Activated CD4-positive, alpha-beta T cell treated with anti-CD3 and anti-CD28 coated beads, Interleukin-2, amount 10 ng/mL, durations not matched to agents 24 days and 14 days (primary cell): ENCODE data around the gene BSCL2. TPM values are rescaled to one million over a fixed set of nuclear protein-coding genes. Genes with fewer than 3 reads are reported as not detected.
"Not testable (repeated sequence)": the region's sequence is repeated elsewhere in the genome, so short reads cannot be mapped to it uniquely, and the experiment has no call there.

Source experiments
- DNase-seq: peaks from one replicate; pipeline ENCODE4 v3.0.0; 2022
- H3K27ac Mint-ChIP-seq: one replicate; pipeline ENCODE4 v1.8.0; 2022; ENCODE audit warnings: mild to moderate bottlenecking, mixed read lengths
- H3K27me3 Mint-ChIP-seq: one replicate; pipeline ENCODE4 v1.8.0; 2022; ENCODE audit warnings: mixed read lengths
- H3K36me3 Mint-ChIP-seq: one replicate; pipeline ENCODE4 v1.8.0; 2022; ENCODE audit warnings: low read depth, mild to moderate bottlenecking, mixed read lengths
- H3K4me1 Mint-ChIP-seq: one replicate; pipeline ENCODE4 v1.8.0; 2021; ENCODE audit warnings: mixed read lengths
- H3K4me3 Mint-ChIP-seq: one replicate; pipeline ENCODE4 v1.8.0; 2022; ENCODE audit warnings: mild to moderate bottlenecking, moderate library complexity, mixed read lengths
- H3K9me3 Mint-ChIP-seq: one replicate; pipeline ENCODE4 v1.8.0; 2021; ENCODE audit warnings: mixed read lengths
- intact Hi-C: fragments of 100-400 bp; cut with micrococcal nuclease; formaldehyde crosslinking; loops from one replicate; pipeline ENCODE4 v1.15.1; 2023
- total RNA-seq: library from RNA; stranded (reverse); gene quantifications from 2 replicates; pipeline ENCODE4 v1.2.3, GENCODE V29; 2022

BSCL2 gene
- 29.6 and 32.4 TPM in 2 replicates for total RNA-seq

DNA sequence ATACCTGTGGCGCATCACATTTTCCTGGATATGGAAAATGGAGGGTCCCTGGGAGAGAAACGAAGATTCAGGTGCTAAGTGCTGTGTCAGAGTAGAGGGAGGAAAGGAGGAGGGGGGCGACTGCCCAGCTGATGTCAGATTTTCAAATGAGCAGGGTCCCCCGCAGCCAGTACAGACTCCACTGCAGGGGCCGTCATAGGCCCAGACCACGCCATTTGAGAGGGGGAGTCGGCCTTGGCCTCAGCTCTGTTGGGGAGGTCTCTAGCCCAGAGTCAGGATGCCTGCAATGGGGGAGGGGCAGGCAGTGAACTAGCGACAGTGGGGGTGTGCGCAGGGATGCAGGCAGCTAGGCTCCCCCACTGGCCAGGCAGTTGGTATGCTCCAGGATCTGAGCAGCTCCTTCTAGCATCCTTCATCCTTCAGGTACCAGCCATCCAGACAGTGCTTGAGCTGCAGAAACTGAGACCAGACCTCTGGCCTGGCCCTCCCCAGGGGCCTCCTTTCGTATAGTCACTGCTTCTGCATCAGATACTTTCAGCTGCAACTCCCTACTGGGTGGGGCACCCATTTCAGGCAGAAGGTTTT lies at the start of gene BSCL2, which contains the start of gene GNG3:
Gene BSCL2 (minus strand): TSS at position 148 of the 585 bp plus-strand sequence. CDS start 229 bp downstream, outside the sequence.
Gene GNG3 (plus strand): TSS at position 400 of the 585 bp plus-strand sequence. CDS start 620 bp downstream, outside the sequence.
- intact Hi-C loops, result loop anchor here (5.0 kb wide), 2 partner anchors 65 to 95 kb away; partner anchors contain the start of genes EML3, ROM1 and TAF6L
- Mint-ChIP-seq H3K4me3 (peak within 1 kb of the TSS; percentile 96), H3K4me1 (peaks cover 36% of the 10 kb centered on the region), H3K27me3 (no peaks in the 10 kb centered on the region), H3K9me3 (no peaks in the 10 kb centered on the region), H3K27ac (peak within 1 kb of the TSS; percentile 95), H3K36me3 (peaks cover 37% of the 10 kb centered on the region)
- DNase-seq, result peak; percentile 66

DNA sequence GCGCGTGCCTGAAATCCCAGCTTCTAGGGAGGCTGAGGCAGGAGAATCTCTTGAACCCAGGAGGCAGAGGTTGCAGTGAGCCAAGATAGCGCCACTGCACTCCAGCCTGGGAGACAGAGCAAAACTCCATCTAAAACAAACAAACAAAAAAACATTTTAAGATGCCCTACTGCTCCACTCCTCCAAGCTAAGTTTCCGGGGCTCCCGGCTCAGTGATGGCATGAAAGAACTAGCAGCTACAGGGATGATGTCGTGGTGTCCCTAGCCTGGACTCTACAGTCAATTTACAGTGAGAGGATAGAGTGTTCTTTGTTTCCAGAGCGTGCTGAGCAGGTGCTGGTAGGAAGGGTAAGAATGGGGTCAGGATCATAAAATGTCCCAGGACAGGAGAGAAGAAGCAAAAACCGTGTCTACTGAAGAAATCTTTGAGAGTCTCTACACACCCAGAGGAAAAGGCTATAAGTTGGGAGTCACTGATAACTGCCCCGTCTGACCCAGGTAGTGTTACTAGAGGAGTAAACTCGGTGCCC lies 47.9 kb upstream of the BSCL2 start:
- Mint-ChIP-seq H3K9me3 (no peaks in the 10 kb centered on the region), H3K4me1 (peaks cover 13% of the 10 kb centered on the region), H3K27me3 (no peaks in the 10 kb centered on the region), H3K4me3 (peak overlapping the region; percentile 98), H3K36me3 (peaks cover 5% of the 10 kb centered on the region), H3K27ac (no peak overlapping the region)
- DNase-seq, result no peak
- intact Hi-C loops, result no loop called here

DNA sequence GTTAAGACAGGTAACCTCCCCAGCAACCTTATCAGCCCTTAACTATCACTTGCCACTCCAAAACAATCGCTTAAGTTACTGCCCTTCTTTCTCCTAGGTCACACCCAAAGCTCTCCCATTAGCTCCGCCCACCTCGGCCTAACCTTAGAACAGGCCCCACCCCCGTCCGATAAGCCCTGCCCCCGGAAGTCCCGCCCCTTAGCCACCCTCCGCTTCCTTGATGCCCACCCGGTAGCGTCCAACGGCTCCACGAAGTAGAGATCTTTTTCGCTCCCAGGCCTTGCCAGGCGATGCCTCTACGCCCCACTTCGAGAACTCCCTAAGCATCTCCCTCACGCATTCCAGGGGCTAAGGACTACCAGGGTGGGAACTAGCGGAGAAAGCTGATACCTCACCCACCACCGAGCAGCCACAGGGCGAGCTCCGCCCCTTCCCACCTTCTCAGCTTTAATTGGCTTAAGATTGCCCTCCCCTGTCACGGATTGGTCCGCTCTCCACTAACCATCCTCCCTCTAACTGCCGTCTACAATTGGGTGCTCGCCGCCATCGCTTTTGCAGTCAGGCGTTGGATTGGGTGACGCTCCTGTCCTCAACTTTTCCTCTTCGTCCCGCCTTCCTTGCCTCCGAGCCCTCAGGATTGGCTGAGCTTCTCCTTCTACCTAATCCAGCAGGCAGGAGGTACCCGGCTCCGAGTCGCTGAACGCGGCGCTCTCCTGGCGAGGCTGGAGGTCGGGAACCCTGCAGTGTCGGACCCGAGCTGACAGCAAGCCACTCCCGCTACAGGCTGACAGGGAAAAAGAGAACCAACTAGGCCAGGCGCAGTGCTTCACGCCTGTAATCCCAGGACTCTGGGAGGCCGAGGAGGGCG lies 46.7 kb upstream of the BSCL2 start, which contains the start of gene ZBTB3:
Gene ZBTB3 (minus strand): TSS at position 425 of the 868 bp plus-strand sequence. CDS start 496 bp downstream, outside the sequence.
- Mint-ChIP-seq H3K9me3 (no peaks in the 10 kb centered on the region), H3K4me1 (peaks cover 16% of the 10 kb centered on the region), H3K27me3 (no peaks in the 10 kb centered on the region), H3K27ac (peak within 1 kb of the TSS; percentile 97), H3K36me3 (peaks cover 6% of the 10 kb centered on the region), H3K4me3 (peak within 1 kb of the TSS; percentile 98)
- peak; percentile 98 for DNase-seq
- intact Hi-C loops, result loop anchor here (1.0 kb wide), 4 partner anchors 7 to 33 kb away; partner anchors contain the start of genes HNRNPUL2, POLR2G, TAF6L and TMEM179B

DNA sequence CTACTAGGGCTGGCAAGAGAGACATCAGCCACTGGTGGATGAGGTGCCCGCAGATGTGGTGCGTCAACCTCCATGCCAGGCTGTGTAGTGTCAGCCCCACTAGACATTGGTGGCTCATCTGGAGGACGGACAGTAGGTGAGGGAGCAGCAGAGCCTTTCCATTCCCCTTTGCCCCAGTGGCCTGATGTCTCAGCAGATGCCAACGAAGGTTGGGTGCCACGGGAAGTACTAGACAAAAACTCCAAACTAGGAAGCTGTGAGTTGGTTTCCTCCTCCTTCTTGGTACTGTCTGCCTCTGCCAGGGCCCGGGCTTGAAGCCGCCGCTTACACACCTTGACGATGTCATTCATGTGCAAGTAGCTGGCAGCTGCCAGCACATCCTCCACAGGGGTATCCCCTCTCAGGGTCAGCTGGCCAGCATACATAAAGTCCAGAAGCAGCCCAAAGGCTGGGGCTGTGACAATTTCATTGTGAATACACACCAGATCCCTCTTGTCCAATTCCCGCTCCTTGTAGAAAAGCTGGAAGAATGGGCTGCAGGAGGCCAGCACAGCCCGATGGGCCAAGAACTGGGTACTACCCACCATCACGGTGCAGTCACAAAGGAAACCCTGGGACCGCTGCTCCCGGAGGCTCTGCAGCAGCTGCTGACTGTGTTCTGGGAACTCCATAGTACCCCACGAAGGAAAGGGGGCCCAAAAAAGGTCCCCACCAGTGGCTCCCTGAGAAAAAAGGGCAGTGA lies 45.9 kb upstream of the BSCL2 start:
- intact Hi-C loops, result loop anchor here (1.0 kb wide), 3 partner anchors 8 to 34 kb away; partner anchors contain the start of genes HNRNPUL2, POLR2G and TMEM179B
- peak overlapping the region; percentile 98 for H3K4me3 Mint-ChIP-seq
- H3K9me3 Mint-ChIP-seq, result no peaks in the 10 kb centered on the region
- peaks cover 6% of the 10 kb centered on the region for H3K36me3 Mint-ChIP-seq
- H3K4me1 Mint-ChIP-seq, result peaks cover 18% of the 10 kb centered on the region
- no peaks in the 10 kb centered on the region for H3K27me3 Mint-ChIP-seq
- peak overlapping the region; percentile 97 for H3K27ac Mint-ChIP-seq
- peak; percentile 66 for DNase-seq

DNA sequence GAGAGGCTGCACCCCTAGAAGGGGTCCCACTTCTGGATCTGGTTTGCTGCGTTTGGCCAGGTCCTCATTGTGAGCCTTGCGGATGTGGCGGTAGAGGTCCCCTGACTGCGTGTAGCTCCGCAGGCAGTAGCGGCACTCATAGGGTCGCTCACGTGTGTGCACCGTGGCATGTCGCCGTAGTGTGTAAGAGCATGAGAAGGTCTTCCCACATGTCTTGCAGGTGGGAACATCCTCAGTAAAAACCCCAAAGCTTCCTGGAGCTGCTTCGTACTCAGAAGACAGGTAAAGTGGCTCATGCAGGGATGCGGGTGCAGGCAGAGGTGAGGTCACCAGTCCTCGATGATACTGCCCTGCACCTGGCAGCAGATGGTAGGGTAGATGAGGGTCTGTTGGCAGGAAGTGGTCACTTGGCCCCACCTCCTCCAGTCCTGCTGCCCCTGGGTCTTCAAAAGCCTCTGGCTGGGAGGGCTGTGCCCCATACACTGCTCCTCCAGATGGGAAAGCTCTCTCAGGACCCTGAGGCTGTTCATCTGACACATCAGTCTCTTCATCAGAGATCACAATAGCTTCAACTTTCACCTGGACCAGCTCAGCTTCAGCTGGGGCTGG lies 45.1 kb upstream of the BSCL2 start:
- Mint-ChIP-seq H3K27ac (no peak overlapping the region), H3K4me1 (peaks cover 18% of the 10 kb centered on the region), H3K36me3 (peaks cover 9% of the 10 kb centered on the region), H3K27me3 (no peaks in the 10 kb centered on the region), H3K9me3 (no peaks in the 10 kb centered on the region), H3K4me3 (peak overlapping the region; percentile 98)
- intact Hi-C loops, result no loop called here
- DNase-seq, result no peak

DNA sequence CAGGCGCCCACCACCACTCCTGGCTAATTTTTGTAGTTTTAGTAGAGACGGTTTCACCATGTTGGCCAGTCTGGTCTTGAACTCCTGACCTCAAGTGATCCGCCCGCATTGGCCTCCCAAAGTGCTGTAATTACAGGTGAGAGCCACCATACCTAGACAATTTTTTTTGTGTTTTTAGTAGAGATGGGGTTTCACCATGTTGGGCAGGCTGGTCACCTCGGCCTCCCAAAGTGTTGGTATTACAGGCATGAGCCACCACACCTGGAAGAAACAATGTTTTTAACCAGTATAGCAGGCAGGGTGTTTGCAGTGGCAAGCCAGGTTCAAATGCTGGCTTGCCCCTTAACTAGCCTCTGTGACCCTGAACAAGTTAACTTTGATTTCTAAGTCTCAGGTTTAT lies 42.7 kb upstream of the BSCL2 start:
- DNase-seq, H3K27ac Mint-ChIP-seq, H3K27me3 Mint-ChIP-seq, H3K4me3 Mint-ChIP-seq, H3K9me3 Mint-ChIP-seq, H3K36me3 Mint-ChIP-seq, intact Hi-C loops: not testable (repeated sequence)
- H3K4me1 Mint-ChIP-seq, result peaks cover 17% of the 10 kb centered on the region

DNA sequence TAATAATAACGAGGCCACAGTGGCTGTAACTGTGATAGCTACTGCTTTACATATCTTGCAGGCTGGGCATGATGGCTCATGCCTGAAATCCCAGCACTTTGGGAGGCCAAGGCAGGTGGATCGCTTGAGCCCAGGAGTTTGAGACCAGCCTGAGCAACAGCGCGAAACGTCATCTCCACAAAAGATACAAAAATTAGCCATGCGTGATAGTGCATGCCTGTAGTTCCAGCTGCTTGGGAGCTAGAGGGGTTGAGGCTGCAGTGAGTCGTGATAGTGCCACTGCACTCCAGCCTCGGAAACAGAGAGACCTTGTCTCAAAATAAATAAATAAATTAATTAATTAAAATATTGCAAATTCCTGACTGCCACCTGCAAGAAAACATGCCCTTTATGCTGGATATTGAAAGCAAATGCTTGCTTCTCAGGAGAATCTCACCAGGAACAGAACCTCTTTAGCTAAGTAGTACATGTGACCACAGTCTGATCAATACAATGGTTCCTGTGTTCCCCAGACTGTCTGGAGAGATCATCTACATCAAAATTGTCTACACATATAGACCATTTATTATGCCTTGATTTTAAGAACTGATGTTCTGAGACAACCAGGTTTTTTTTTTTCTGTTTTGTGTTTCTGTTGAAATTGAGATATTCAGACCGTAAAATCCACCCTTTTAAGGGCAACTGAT lies 40.4 kb upstream of the BSCL2 start:
- no peaks in the 10 kb centered on the region for H3K9me3 Mint-ChIP-seq
- H3K27ac Mint-ChIP-seq, result peak overlapping the region; percentile 45
- H3K4me1 Mint-ChIP-seq, result peaks cover 5% of the 10 kb centered on the region
- H3K27me3 Mint-ChIP-seq, result no peaks in the 10 kb centered on the region
- DNase-seq, result no peak
- intact Hi-C loops, result no loop called here
- H3K36me3 Mint-ChIP-seq, result peaks cover 7% of the 10 kb centered on the region
- H3K4me3 Mint-ChIP-seq, result no peak overlapping the region

DNA sequence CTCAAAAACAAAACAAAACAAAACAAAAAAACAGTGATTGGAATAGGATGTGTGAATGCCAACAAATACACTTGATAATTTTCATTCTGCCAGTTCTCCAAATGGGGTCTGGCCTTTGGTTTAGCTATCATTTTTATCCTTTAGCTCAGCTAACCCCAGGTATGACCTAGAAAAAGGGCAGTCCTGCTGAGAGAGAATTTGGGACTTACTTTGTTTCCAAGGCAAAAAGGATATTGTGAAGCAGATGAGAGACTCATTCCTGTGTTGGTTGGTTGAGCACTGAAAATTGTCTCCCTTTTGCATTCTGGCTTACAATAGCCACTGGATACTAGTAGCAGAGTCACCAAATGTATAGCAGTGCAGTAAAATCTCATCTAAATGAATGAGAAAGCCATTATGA lies 30.0 kb upstream of the BSCL2 start:
- intact Hi-C loops, result no loop called here
- Mint-ChIP-seq H3K4me1 (peaks cover 5% of the 10 kb centered on the region), H3K36me3 (peaks cover 44% of the 10 kb centered on the region)

DNA sequence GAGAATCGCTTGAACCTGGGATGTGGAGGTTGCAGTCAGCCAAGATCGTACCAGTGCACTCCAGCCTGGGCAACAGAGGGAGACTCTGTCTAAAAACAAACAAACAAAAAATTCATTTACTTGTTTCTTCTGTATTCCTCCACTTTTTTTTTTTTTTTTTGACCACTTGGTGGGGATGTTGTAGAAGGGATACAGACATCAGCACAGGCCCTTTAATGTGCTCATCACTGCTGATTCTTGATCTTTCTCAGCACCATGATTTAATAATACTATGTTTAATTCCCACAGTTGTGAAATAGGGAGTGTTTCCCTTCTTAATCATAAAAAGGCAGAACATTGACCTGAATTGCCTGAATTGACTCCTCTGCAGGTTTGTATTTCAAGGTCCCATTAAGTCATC lies 25.6 kb upstream of the BSCL2 start:
- DNase-seq, result no peak
- Mint-ChIP-seq H3K4me1 (peaks cover 16% of the 10 kb centered on the region), H3K36me3 (peaks cover 34% of the 10 kb centered on the region), H3K4me3 (no peak overlapping the region), H3K27me3 (no peaks in the 10 kb centered on the region), H3K9me3 (no peaks in the 10 kb centered on the region), H3K27ac (peak overlapping the region; percentile 1)
- intact Hi-C loops, result no loop called here

More for the DNA sequence above, 30.0 kb upstream of the BSCL2 start:
- Mint-ChIP-seq H3K27me3 (no peaks in the 10 kb centered on the region), H3K4me3 (no peak overlapping the region), H3K9me3 (no peaks in the 10 kb centered on the region), H3K27ac (no peak overlapping the region)
- DNase-seq, result no peak

DNA sequence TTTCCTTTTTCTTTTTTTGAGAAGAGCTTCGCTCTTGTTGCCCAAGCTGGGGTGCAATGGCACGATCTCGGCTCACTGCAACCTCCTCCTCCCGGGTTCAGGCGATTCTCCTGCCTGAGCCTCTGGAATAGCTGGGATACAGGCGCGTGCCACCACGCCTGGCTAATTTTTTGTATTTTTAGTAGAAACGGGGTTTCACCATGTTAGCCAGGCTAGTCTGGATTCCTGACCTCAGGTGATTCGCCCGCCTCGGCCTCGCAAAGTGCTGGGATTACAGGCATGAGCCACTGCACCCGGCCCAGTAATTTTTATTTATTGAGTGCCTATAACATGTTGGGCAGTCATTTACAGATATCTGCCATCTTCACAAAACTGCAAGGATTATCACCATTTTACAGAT lies 22.9 kb upstream of the BSCL2 start:
- H3K27ac Mint-ChIP-seq, result peak overlapping the region; percentile 71
- intact Hi-C loops, result not testable (repeated sequence)

DNA sequence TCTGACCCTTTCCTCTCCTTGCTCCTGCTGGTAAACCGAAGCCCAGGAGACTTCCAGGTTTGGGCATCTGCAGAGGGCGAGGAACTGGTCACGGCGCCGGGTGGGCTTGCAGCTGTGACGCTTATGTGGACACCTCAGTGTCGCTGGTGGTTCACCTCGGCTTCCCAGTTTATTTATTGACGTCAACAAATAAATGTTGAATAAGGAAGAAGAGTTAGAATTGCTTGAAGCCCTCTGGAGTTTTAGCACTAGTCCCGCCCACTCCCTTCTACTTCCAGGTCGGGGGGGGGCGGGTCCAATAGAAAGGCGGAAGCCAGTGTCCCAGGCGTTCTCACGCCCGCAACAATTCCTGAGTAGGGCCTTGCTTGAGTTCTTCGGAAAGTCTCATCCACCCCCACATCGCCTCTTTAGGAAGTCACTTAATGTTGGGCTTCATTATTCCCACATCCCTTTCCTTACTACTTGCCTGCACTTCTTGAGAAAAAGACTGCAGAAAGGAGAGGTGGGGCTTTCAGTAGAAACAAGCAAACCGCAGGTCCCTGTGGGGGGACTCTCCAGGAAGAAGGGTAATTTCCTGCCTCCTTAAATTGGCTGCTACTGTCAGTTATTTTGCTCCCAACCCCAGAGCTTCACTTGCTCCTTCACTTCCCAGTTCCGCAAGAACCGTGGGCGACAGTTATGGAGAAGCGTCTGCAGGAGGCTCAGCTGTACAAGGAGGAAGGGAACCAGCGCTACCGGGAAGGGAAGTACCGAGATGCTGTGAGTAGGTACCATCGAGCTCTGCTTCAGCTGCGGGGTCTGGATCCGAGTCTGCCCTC lies 21.2 kb upstream of the BSCL2 start, which contains the start of gene TTC9C:
Gene TTC9C (plus strand): TSS at position 316 of the 818 bp plus-strand sequence. CDS start 363 bp downstream, at position 679.
- intact Hi-C loops, result loop anchor here (1.0 to 5.0 kb wide), 7 partner anchors 56 to 152 kb away; partner anchors contain the start of genes GANAB, LBHD1, NXF1 and SLC3A2
- peaks cover 36% of the 10 kb centered on the region for H3K4me1 Mint-ChIP-seq
- H3K27me3 Mint-ChIP-seq, result peaks cover 2% of the 10 kb centered on the region
- peak within 1 kb of the TSS; percentile 99 for H3K27ac Mint-ChIP-seq
- peak; percentile 95 for DNase-seq
- H3K4me3 Mint-ChIP-seq, result peak within 1 kb of the TSS; percentile 93
- no peaks in the 10 kb centered on the region for H3K9me3 Mint-ChIP-seq
- H3K36me3 Mint-ChIP-seq, result peaks cover 55% of the 10 kb centered on the region

More for the DNA sequence above, 22.9 kb upstream of the BSCL2 start:
- H3K27me3 Mint-ChIP-seq, H3K9me3 Mint-ChIP-seq, DNase-seq: not testable (repeated sequence)
- Mint-ChIP-seq H3K4me1 (peaks cover 22% of the 10 kb centered on the region), H3K4me3 (peak overlapping the region; percentile 93), H3K36me3 (peaks cover 42% of the 10 kb centered on the region)

DNA sequence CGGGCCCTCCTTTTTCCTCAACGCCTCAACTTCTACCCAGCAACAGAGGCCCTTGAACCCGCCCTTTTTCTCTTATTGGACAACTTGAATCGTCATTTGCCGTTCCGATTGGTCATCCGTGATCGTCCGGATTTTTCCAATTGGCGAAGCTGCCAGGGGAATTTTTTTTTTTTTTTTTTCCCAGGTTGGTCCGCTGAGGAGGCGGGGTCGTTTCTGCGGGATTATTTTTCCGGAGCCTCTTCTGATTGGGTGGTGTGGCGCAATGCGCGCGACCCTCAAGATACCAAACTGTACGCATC lies 20.6 kb upstream of the BSCL2 start:
- peak overlapping the region; percentile 93 for H3K4me3 Mint-ChIP-seq
- peaks cover 32% of the 10 kb centered on the region for H3K4me1 Mint-ChIP-seq
- H3K27ac Mint-ChIP-seq, result peak overlapping the region; percentile 99
- peaks cover 55% of the 10 kb centered on the region for H3K36me3 Mint-ChIP-seq
- intact Hi-C loops, result loop anchor here (1.0 to 5.0 kb wide), 13 partner anchors 19 to 153 kb away; partner anchors contain the start of genes GANAB, LBHD1, NXF1 and SLC3A2
- DNase-seq, result peak; percentile 96
- H3K27me3 Mint-ChIP-seq, result peaks cover 2% of the 10 kb centered on the region
- H3K9me3 Mint-ChIP-seq, result no peaks in the 10 kb centered on the region
